Neural cell (in vitro differentiated cells): ENCODE data around the gene ORM2.

Experiments used
- EP300 ChIP-seq: fragments of 450-650 bp; conservative IDR thresholded peaks from 2 replicates; pipeline ENCODE4 v1.6.1; 2014; ENCODE audit warnings: antibody characterized with exemption, mild to moderate bottlenecking, moderate library complexity; ENCODE audit not compliant: poor library complexity, severe bottlenecking
- EZH2 ChIP-seq: fragments of 200-600, 300-800 bp; shearing (Covaris generic), sonication (generic); IDR thresholded peaks from 2 replicates; pipeline ENCODE4 v1.6.1; 2014; ENCODE audit warnings: antibody characterized with exemption, low read length, borderline replicate concordance, mild to moderate bottlenecking; ENCODE audit not compliant: insufficient read depth, poor library complexity, severe bottlenecking
- MXI1 ChIP-seq: fragments of 450-650 bp; conservative IDR thresholded peaks from 2 replicates; pipeline ENCODE4 v1.6.1; 2014; ENCODE audit warnings: antibody characterized with exemption, mild to moderate bottlenecking; ENCODE audit not compliant: poor library complexity, severe bottlenecking
- POLR2AphosphoS5 ChIP-seq: IDR thresholded peaks from 2 replicates; pipeline ENCODE4 v1.6.1; 2012
- RAD21 ChIP-seq: fragments of 450-650 bp; conservative IDR thresholded peaks from 2 replicates; pipeline ENCODE4 v1.6.1; 2014; ENCODE audit warnings: antibody characterized with exemption, mild to moderate bottlenecking, moderate library complexity
- SMC3 ChIP-seq: fragments of 450-650 bp; conservative IDR thresholded peaks from 2 replicates; pipeline ENCODE4 v1.6.1; 2014; ENCODE audit warnings: antibody characterized with exemption, mild to moderate bottlenecking, moderate library complexity; ENCODE audit not compliant: poor library complexity
- TAF1 ChIP-seq: IDR thresholded peaks from 2 replicates; pipeline ENCODE4 v1.6.1; 2012; ENCODE audit warnings: low read depth
- TF ChIP-seq, protein P1 (sequence below): fragments of 450-650 bp; IDR thresholded peaks from 2 replicates; pipeline ENCODE4 v1.5.1; 2014; ENCODE audit warnings: antibody characterized with exemption, mild to moderate bottlenecking, moderate library complexity; ENCODE audit not compliant: poor library complexity, severe bottlenecking
- TF ChIP-seq, protein P2 (sequence below): IDR thresholded peaks from 2 replicates; pipeline ENCODE4 v1.6.1; 2012; ENCODE audit warnings: borderline replicate concordance

DNA sequence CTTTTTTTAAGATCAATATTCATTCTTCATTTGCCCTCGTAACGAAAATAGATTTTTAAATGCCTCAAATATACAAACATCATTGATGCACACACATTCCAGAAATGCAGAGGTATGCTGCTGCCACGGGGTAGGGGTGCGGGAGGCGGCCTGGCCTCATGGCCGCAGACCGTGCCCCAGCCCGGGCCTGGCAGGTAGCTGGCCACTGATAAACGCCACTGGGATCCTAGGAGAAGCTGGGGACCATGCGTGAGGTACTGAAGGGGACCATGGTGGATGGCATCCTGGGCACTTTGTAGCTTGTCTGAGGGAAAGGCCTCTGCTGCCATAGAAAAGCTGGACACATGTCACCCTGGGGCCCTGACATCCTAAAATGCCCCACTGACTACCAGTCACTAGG lies 6.5 kb downstream of the ORM2 start:
- TF ChIP-seq POLR2AphosphoS5: no peak
- TF ChIP-seq, protein P1, sequence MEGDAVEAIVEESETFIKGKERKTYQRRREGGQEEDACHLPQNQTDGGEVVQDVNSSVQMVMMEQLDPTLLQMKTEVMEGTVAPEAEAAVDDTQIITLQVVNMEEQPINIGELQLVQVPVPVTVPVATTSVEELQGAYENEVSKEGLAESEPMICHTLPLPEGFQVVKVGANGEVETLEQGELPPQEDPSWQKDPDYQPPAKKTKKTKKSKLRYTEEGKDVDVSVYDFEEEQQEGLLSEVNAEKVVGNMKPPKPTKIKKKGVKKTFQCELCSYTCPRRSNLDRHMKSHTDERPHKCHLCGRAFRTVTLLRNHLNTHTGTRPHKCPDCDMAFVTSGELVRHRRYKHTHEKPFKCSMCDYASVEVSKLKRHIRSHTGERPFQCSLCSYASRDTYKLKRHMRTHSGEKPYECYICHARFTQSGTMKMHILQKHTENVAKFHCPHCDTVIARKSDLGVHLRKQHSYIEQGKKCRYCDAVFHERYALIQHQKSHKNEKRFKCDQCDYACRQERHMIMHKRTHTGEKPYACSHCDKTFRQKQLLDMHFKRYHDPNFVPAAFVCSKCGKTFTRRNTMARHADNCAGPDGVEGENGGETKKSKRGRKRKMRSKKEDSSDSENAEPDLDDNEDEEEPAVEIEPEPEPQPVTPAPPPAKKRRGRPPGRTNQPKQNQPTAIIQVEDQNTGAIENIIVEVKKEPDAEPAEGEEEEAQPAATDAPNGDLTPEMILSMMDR: no peak
- TF ChIP-seq MXI1: no peak
- TF ChIP-seq SMC3: no peak
- TF ChIP-seq, protein P2, sequence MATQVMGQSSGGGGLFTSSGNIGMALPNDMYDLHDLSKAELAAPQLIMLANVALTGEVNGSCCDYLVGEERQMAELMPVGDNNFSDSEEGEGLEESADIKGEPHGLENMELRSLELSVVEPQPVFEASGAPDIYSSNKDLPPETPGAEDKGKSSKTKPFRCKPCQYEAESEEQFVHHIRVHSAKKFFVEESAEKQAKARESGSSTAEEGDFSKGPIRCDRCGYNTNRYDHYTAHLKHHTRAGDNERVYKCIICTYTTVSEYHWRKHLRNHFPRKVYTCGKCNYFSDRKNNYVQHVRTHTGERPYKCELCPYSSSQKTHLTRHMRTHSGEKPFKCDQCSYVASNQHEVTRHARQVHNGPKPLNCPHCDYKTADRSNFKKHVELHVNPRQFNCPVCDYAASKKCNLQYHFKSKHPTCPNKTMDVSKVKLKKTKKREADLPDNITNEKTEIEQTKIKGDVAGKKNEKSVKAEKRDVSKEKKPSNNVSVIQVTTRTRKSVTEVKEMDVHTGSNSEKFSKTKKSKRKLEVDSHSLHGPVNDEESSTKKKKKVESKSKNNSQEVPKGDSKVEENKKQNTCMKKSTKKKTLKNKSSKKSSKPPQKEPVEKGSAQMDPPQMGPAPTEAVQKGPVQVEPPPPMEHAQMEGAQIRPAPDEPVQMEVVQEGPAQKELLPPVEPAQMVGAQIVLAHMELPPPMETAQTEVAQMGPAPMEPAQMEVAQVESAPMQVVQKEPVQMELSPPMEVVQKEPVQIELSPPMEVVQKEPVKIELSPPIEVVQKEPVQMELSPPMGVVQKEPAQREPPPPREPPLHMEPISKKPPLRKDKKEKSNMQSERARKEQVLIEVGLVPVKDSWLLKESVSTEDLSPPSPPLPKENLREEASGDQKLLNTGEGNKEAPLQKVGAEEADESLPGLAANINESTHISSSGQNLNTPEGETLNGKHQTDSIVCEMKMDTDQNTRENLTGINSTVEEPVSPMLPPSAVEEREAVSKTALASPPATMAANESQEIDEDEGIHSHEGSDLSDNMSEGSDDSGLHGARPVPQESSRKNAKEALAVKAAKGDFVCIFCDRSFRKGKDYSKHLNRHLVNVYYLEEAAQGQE: no peak
- no peak for TF ChIP-seq EZH2
- no peak for TF ChIP-seq EP300
- TF ChIP-seq RAD21: no peak
- no peak for TF ChIP-seq TAF1
